Gastrocnemius medialis (tissue), 4 donors: ENCODE measurements around the gene NYNRIN. TPM values are rescaled to one million over a fixed set of nuclear protein-coding genes. Genes with fewer than 3 reads are reported as not detected.
"Not testable (repeated sequence)": the region's sequence is repeated elsewhere in the genome, so short reads cannot be mapped to it uniquely, and the experiment has no call there.

Experiments
- ATAC-seq, 2 donors: fragments of 150-250 bp; one replicate each; pipeline ENCODE4 v1.9.1; 2016
- DNase-seq, 2 donors: peaks; one replicate each; pipeline ENCODE4 v3.0.0-alpha.2; 2019
- H3K27ac ChIP-seq, 4 donors: fragments of 200-600 bp; sonication (generic); 1 replicate in 1 of 4; 2 replicates in 3 of 4; pipeline ENCODE4 v1.5.1; 2016 to 2018; ENCODE audit warnings: mild to moderate bottlenecking in 2 of 4, moderate library complexity in 1 of 4
- H3K27me3 ChIP-seq, 3 donors: fragments of 200-600 bp; sonication (generic) in 2 of 3; 1 replicate in 1 of 3; 2 replicates in 2 of 3; pipeline versions ENCODE4 v1.5.1 to v1.6.0; 2016 to 2019; ENCODE audit warnings: mild to moderate bottlenecking in 1 of 3, moderate library complexity in 1 of 3
- H3K36me3 ChIP-seq, 2 donors: fragments of 200-600 bp; sonication (generic) in 1 of 2; one replicate each; pipeline ENCODE4 v1.5.1; 2017 to 2018
- H3K4me1 ChIP-seq, 2 donors: fragments of 200-600 bp; sonication (generic) in 1 of 2; one replicate each; pipeline ENCODE4 v1.5.1; 2016 to 2017; ENCODE audit warnings: mild to moderate bottlenecking in 2 of 2
- H3K4me3 ChIP-seq, 4 donors: fragments of 200-600 bp; sonication (generic) in 3 of 4; 1 replicate in 1 of 4; 2 replicates in 3 of 4; pipeline ENCODE4 v1.5.1; 2016 to 2019; ENCODE audit warnings: mild to moderate bottlenecking in 2 of 4
- H3K9me3 ChIP-seq, 3 donors: fragments of 200-600 bp; sonication (generic) in 2 of 3; 1 replicate in 1 of 3; 2 replicates in 2 of 3; pipeline ENCODE4 v1.5.1; 2016 to 2019
- CTCF ChIP-seq, 5 experiments: fragments of 450-650 bp in 3 of 5; fragments of 200-600 bp in 2 of 5; sonication (generic) in 2 of 5; IDR thresholded peaks in 4 of 5; conservative IDR thresholded peaks in 1 of 5; 1 replicate in 4 of 5; 2 replicates in 1 of 5; pipeline ENCODE4 v1.5.1; 2016 to 2019; ENCODE audit warnings: antibody characterized with exemption in 5 of 5, mild to moderate bottlenecking in 3 of 5, moderate library complexity in 3 of 5
- POLR2A ChIP-seq, 2 donors: fragments of 450-650 bp; IDR thresholded peaks; one replicate each; pipeline ENCODE4 v1.6.1; 2017; ENCODE audit warnings: antibody characterized with exemption in 2 of 2, mild to moderate bottlenecking in 2 of 2, moderate library complexity in 2 of 2
- in situ Hi-C, 4 donors: fragments of 200-750 bp; cut with MboI; loops; one replicate each; pipeline versions ENCODE4 v1.15.0 to v1.8.0; 2017; ENCODE audit warnings: low sequenced_read_pairs in 4 of 4
- intact Hi-C: fragments of 100-400 bp; cut with DNase I; formaldehyde crosslinking; loops from one replicate; pipeline ENCODE4 v1.15.1; 2023; ENCODE audit warnings: low total_unique reads
- total RNA-seq, 4 donors: library from RNA; depleted of rRNA; stranded (reverse); fragments of >200 nt; gene quantifications; one replicate each; pipeline versions ENCODE4 v1.1.0 to v1.2.3, GENCODE V29; 2016

NYNRIN gene
- total RNA-seq, 4 donors from 2014 or later = 0.87 to 3.7 (median 2.1) TPM

DNA sequence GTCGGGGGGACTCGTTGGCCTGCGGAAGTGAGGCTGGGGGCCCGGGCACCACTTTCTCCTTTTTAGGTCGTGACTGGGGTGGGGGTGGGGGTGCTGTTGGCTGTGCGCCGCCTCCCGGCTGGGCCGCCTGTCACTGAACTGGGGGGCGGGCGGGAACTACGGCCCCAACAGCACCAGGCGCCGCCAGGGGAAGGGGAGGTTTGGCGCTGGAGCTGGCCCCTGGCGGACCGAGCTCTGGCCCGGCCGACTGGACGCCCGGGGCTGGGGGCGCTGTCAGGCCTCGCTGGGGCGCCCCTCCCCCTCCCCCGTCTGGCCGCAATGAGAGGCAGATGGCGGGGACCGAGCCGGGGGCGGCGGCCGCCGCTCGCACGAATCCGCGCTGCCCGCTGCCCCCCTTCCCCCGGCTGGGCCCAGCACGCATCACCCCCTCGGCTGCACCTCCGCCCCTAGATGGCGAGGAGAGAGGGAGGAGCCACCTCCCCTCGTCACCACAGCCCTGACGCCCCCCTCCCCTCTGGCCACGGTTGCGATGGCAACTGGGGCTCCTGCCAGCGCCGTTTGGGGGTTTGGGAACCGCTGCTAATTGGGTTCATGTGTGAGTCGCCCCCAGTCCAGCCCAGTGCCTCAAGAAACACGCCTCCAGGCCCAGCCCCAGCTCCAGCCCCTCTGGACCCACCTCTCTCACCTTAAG, 30.1 kb upstream of the NYNRIN start:
- in situ Hi-C loops (loop anchor here in 1 of 4 donors (5.0 kb wide), 1 partner anchor 64 kb away; no protein-coding TSS in a partner anchor), intact Hi-C loops (loop anchor here (5.0 kb wide), 1 partner anchor 34 kb away; no protein-coding TSS in a partner anchor)
- peaks cover 38 to 46% (median 43%) of the 10 kb centered on the region in 3 donors for H3K27me3 ChIP-seq
- no peak for ATAC-seq
- TF ChIP-seq CTCF (IDR thresholded peaks at IDR 0.05 in 4 of 5, conservative IDR thresholded peaks at IDR 0.05 in 1 of 5) = no peak
- TF ChIP-seq POLR2A (IDR thresholded peaks at IDR 0.05) = peak in 1 of 2 donors; percentile 15
- peak overlapping the region; percentile 44 to 62 (median 55) for H3K4me3 ChIP-seq
- no peaks in the 10 kb centered on the region for H3K9me3 ChIP-seq
- H3K36me3 ChIP-seq = no peaks in the 10 kb centered on the region
- H3K27ac ChIP-seq = peak overlapping the region; percentile 74 to 85 (median 80)
- H3K4me1 ChIP-seq = peaks cover 10 to 15% of the 10 kb centered on the region in 2 donors
- DNase-seq = peak in 1 of 2 donors; percentile 19

GRCh38 chr14:24369463-24369862, 29.3 kb upstream of the NYNRIN start:
- H3K4me1 ChIP-seq = peaks cover 10 to 15% of the 10 kb centered on the region in 2 donors

GRCh38 chr14:24369907-24370687, 28.7 kb upstream of the NYNRIN start:
- Histone ChIP-seq H3K27ac (no peak overlapping the region), H3K36me3 (no peaks in the 10 kb centered on the region), H3K4me1 (peaks cover 7 to 14% of the 10 kb centered on the region in 2 donors), H3K9me3 (no peaks in the 10 kb centered on the region), H3K27me3 (peaks cover 34 to 43% (median 39%) of the 10 kb centered on the region in 3 donors), H3K4me3 (no peak overlapping the region)
- no peak for ATAC-seq
- intact Hi-C loops (loop anchor here (5.0 kb wide), 1 partner anchor 32 kb away; no protein-coding TSS in a partner anchor), in situ Hi-C loops (loop anchor here in 1 of 4 donors (5.0 kb wide), 1 partner anchor 62 kb away; no protein-coding TSS in a partner anchor)
- TF ChIP-seq POLR2A (IDR thresholded peaks at IDR 0.05) = no peak
- no peak for TF ChIP-seq CTCF (IDR thresholded peaks at IDR 0.05 in 4 of 5, conservative IDR thresholded peaks at IDR 0.05 in 1 of 5)
- DNase-seq = no peak

More at GRCh38 chr14:24369463-24369862, 29.3 kb upstream of the NYNRIN start:
- Histone ChIP-seq H3K27ac (peak overlapping the region; percentile 74 to 85 (median 80)), H3K36me3 (no peaks in the 10 kb centered on the region), H3K4me3 (peak overlapping the region in 3 of 4 donors; percentile 53 to 62 (median 57)), H3K9me3 (no peaks in the 10 kb centered on the region), H3K27me3 (peaks cover 38 to 46% (median 43%) of the 10 kb centered on the region in 3 donors)
- TF ChIP-seq CTCF (IDR thresholded peaks at IDR 0.05 in 4 of 5, conservative IDR thresholded peaks at IDR 0.05 in 1 of 5) (no peak), POLR2A (IDR thresholded peaks at IDR 0.05) (no peak)
- no peak for ATAC-seq
- in situ Hi-C loops = loop anchor here in 1 of 4 donors (5.0 kb wide), 1 partner anchor 63 kb away; no protein-coding TSS in a partner anchor
- intact Hi-C loops = loop anchor here (5.0 kb wide), 1 partner anchor 33 kb away; no protein-coding TSS in a partner anchor
- no peak for DNase-seq

DNA sequence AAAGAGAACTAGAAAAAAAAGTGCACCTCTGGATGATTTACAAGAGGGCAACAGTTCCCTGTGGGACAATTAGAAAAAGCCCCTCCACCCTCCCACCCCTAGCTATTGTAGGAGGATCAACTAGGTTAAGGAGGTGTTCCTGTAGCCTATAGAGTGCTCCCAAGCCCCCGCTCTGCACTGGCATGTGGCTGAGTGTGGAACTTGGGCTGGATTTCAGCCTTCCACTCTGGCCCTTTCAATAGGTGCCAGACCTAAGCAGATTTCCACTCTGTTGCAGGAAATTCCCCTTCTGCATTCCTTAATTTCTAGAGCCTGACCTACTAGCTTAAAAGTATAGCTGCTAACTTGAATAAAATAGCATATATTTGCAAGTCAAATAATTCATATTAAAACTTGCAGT, 28.1 kb upstream of the NYNRIN start:
- Histone ChIP-seq H3K4me3 (no peak overlapping the region), H3K27ac (no peak overlapping the region), H3K9me3 (no peaks in the 10 kb centered on the region), H3K4me1 (peaks cover 6 to 10% of the 10 kb centered on the region in 2 donors), H3K36me3 (no peaks in the 10 kb centered on the region), H3K27me3 (peaks cover 28 to 36% (median 33%) of the 10 kb centered on the region in 3 donors)
- no peak for TF ChIP-seq CTCF (IDR thresholded peaks at IDR 0.05 in 4 of 5, conservative IDR thresholded peaks at IDR 0.05 in 1 of 5)
- no peak for TF ChIP-seq POLR2A (IDR thresholded peaks at IDR 0.05)
- no peak for ATAC-seq
- intact Hi-C loops (no loop called here), in situ Hi-C loops (no loop called here)
- no peak for DNase-seq

DNA sequence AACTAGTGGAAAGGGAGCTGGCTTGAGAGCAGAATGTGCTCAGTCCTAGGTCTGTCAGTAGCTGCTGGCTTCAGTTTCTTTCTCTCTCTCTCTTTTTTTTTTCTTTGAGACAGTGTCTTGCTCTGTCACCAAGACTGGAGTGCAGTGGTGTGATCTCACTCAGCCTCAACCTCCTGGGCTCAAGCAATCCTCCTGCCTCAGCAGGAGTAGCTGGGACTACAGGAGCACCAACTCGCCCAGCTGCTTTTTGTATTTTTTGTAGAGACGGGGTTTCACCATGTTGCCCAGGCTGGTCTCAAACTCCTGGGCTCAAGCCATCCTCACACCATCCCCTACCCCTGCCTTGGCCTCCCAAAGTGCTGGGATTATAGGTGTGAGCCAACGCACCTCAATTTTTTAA, 27.2 kb upstream of the NYNRIN start:
- peaks cover 20 to 28% (median 28%) of the 10 kb centered on the region in 3 donors for H3K27me3 ChIP-seq
- ATAC-seq, intact Hi-C loops, in situ Hi-C loops, H3K4me3 ChIP-seq, H3K36me3 ChIP-seq, H3K9me3 ChIP-seq, H3K4me1 ChIP-seq, DNase-seq: not testable (repeated sequence)
- H3K27ac ChIP-seq = peak overlapping the region in 2 of 4 donors; percentile 32 to 66
